H1 (cell line): ENCODE data around the gene TMEM115. TPM values are rescaled to one million over a fixed set of nuclear protein-coding genes. Genes with fewer than 3 reads are reported as not detected.

Experiments
- BACH1 ChIP-seq: IDR thresholded peaks from 2 replicates; pipeline ENCODE4 v1.6.1; 2012; ENCODE audit warnings: low read length, improper control_type of control experiment
- CBX8 ChIP-seq: fragments of 300-800, 300-1000 bp; sonication (generic); IDR thresholded peaks from 2 replicates; pipeline ENCODE4 v1.7.1; 2016; ENCODE audit warnings: low read depth, low read length, borderline replicate concordance
- CEBPB ChIP-seq: IDR thresholded peaks from 2 replicates; pipeline ENCODE4 v1.6.1; 2012; ENCODE audit warnings: low read depth, low read length
- CHD7 ChIP-seq: fragments of 300-600 bp; sonication (generic); IDR thresholded peaks from 2 replicates; pipeline ENCODE4 v1.7.1; 2012; ENCODE audit warnings: low read length, moderate library complexity, mild to moderate bottlenecking, inconsistent platforms; ENCODE audit not compliant: insufficient replicate concordance
- JUN ChIP-seq: IDR thresholded peaks from 2 replicates; pipeline ENCODE4 v1.6.1; 2011; ENCODE audit warnings: low read depth, mild to moderate bottlenecking, improper control_type of control experiment, low read length
- KDM4A ChIP-seq: IDR thresholded peaks from one replicate; pipeline ENCODE4 v1.7.1; 2012; ENCODE audit warnings: low read depth, mild to moderate bottlenecking, moderate library complexity, low read length, inconsistent platforms; ENCODE audit not compliant: severe bottlenecking
- NANOG ChIP-seq: IDR thresholded peaks from 2 replicates; pipeline ENCODE4 v1.6.1; 2011; ENCODE audit warnings: low read length, low read depth, mild to moderate bottlenecking, inconsistent platforms; ENCODE audit not compliant: insufficient read depth, poor library complexity, severe bottlenecking
- NRF1 ChIP-seq: IDR thresholded peaks from 2 replicates; pipeline ENCODE4 v1.6.1; 2011; ENCODE audit warnings: mild to moderate bottlenecking, low read depth, low read length, improper control_type of control experiment
- POU5F1 ChIP-seq: IDR thresholded peaks from 2 replicates; pipeline ENCODE4 v1.6.1; 2011; ENCODE audit warnings: low read depth, mild to moderate bottlenecking, low read length, moderate library complexity
- RXRA ChIP-seq: IDR thresholded peaks from 2 replicates; pipeline ENCODE4 v1.6.1; 2011; ENCODE audit warnings: low read depth, mild to moderate bottlenecking, low read length, moderate library complexity; ENCODE audit not compliant: insufficient read depth
- SIX5 ChIP-seq: IDR thresholded peaks from 2 replicates; pipeline ENCODE4 v1.6.1; 2011; ENCODE audit warnings: mild to moderate bottlenecking, low read depth, low read length
- SUZ12 ChIP-seq: fragments of 200-600 bp; sonication (generic); IDR thresholded peaks from 2 replicates; pipeline ENCODE4 v1.6.1; 2012; ENCODE audit warnings: mild to moderate bottlenecking, inconsistent platforms, low read length, moderate library complexity, mixed read lengths
- polyA plus RNA-seq, 7 experiments: library from polyadenylated mRNA; depleted of rRNA in 3 of 7; stranded (reverse) in 5 of 7; unstranded in 2 of 7; fragments of >200 nt in 5 of 7; fragments of 200-250 nt in 2 of 7; gene quantifications; 1 replicate in 5 of 7; 2 replicates in 1 of 7; 4 replicates in 1 of 7; pipeline versions ENCODE4 v1.2.1 to v1.2.3, GENCODE V29; 2011 to 2013; ENCODE audit warnings: missing spikeins in 2 of 7, mixed read lengths in 2 of 7
- total RNA-seq: library from RNA; stranded (reverse); fragmentation: NEBNext Ultra II Directional; extraction: Animal tissue kit (Norgen Biotek cat#: 25700); gene quantifications from 2 replicates; pipeline ENCODE4 v1.2.1, GENCODE V29; 2021

The TMEM115 gene
- total and polyA plus RNA-seq, 2 of the 8 experiments (the other 6 are each of a cell fraction or from before 2014, with no cell fraction given) = 25.4 to 32.4 TPM

GRCh38 chr3:50393061-50393460 is 33.7 kb upstream of the TMEM115 start (continued):
- no peak for TF ChIP-seq CHD7
- no peak for TF ChIP-seq CEBPB
- no peak for TF ChIP-seq CBX8
- no peak for TF ChIP-seq SUZ12
- TF ChIP-seq POU5F1 = no peak
- TF ChIP-seq KDM4A = no peak
- no peak for TF ChIP-seq NRF1
- no peak for TF ChIP-seq JUN
- TF ChIP-seq RXRA = no peak
- TF ChIP-seq NANOG = no peak
- no peak for TF ChIP-seq BACH1
- TF ChIP-seq SIX5 = no peak
